Measurements from ENCODE around the gene COX14. TPM values are rescaled to one million over a fixed set of nuclear protein-coding genes. Genes with fewer than 3 reads are reported as not detected.

COX14 gene
- total and polyA plus RNA-seq, 10 of the 15 experiments (the other 5 are each of a cell fraction or from before 2014, with no cell fraction given): 44.6 to 361 (median 120) TPM

GRCh38 chr12:50167049-50167828, 55.2 kb downstream of the COX14 start, which contains the start of gene CERS5 (continued):
- TF ChIP-seq PKNOX1 (IDR thresholded peaks at IDR 0.05) (peak; percentile 68), EED (IDR thresholded peaks at IDR 0.05; ENCODE audit: low read depth) (no peak), RFX5 (IDR thresholded peaks at IDR 0.05; ENCODE audit: low read depth, low read length) (no peak), JUND (IDR thresholded peaks at IDR 0.05; ENCODE audit: low read depth, low read length) (no peak), CTCF (IDR thresholded peaks at IDR 0.05 in 2 of 3, conservative IDR thresholded peaks at IDR 0.05 in 1 of 3; ENCODE audit: control insufficient read depth in 2 of 3, extremely low read depth in 1 of 3, insufficient read depth in 1 of 3, low read depth in 3 of 3, low read length in 3 of 3) (no peak), MXI1 (IDR thresholded peaks at IDR 0.05; ENCODE audit: low read depth, low read length) (peak; percentile 76), SRF (IDR thresholded peaks at IDR 0.05; ENCODE audit: low read depth in 2 of 2, low read length in 2 of 2) (0 out of 4 replicates have a peak, but pooled peaks of 1 of the 2 experiments have one; percentile 17), ASH2L (IDR thresholded peaks at IDR 0.05; ENCODE audit: borderline replicate concordance, low read depth) (no peak), ATF3 (IDR thresholded peaks at IDR 0.05; ENCODE audit: borderline replicate concordance, extremely low read depth, low read depth, low read length) (no peak), CEBPB (IDR thresholded peaks at IDR 0.05; ENCODE audit: borderline replicate concordance in 1 of 2, low read depth in 2 of 2, low read length in 2 of 2) (no peak), EP300 (IDR thresholded peaks at IDR 0.05; ENCODE audit: borderline replicate concordance in 1 of 2, control insufficient read depth in 1 of 2, low read depth in 2 of 2, low read length in 2 of 2) (peak in 1 of 2 experiments; percentile 22; a peak in 1 of 4 replicates), USF2 (IDR thresholded peaks at IDR 0.05; ENCODE audit: borderline replicate concordance, low read depth, low read length) (no peak; the same call in 1 of the 2 replicates), E2F4 (IDR thresholded peaks at IDR 0.05; ENCODE audit: low read depth, low read length) (no peak), RBBP5 (conservative IDR thresholded peaks at IDR 0.05) (no peak), ZBTB40 (IDR thresholded peaks at IDR 0.05; ENCODE audit: borderline replicate concordance) (no peak), NR2C2 (IDR thresholded peaks at IDR 0.05; ENCODE audit: borderline replicate concordance, control insufficient read depth, insufficient read length, low read depth) (no peak), TARDBP (IDR thresholded peaks at IDR 0.05; ENCODE audit: borderline replicate concordance) (no peak), GATAD2B (conservative IDR thresholded peaks at IDR 0.05; ENCODE audit: low read depth) (peak; percentile 89), HDAC2 (IDR thresholded peaks at IDR 0.05) (no peak)
